K562 (cell line): ENCODE measurements around the gene PRR14. TPM values are rescaled to one million over a fixed set of nuclear protein-coding genes. Genes with fewer than 3 reads are reported as not detected.

Experiments used
- ATAC-seq: fragments of 200-7000 bp; cut with Tn5 transposase; 3 replicates; pipeline ENCODE4 v1.9.1; 2020; ENCODE audit warnings: moderate library complexity
- BruUV-seq: library from RNA; stranded (reverse); fragments of 400-500 nt; replicated peaks from 2 replicates; lab custom pipeline; 2021; lab: Mats Ljungman, UMichigan
- CTCF ChIA-PET: fragments of 300-600 bp; formaldehyde crosslinking; extraction: SDS; loops from one replicate; lab custom pipeline; 2021; ENCODE audit warnings: low intra/inter-chr PET ratio; lab: Yijun Ruan, JAX
- POLR2A ChIA-PET: fragments of 300-600, 350-650 bp; sonication (Branson Sonifier 250); formaldehyde crosslinking; extraction: SDS; loops from one replicate; lab custom pipeline; 2021; ENCODE audit warnings: antibody characterized with exemption, inconsistent platforms; lab: Yijun Ruan, JAX
- DNase-seq, 4 experiments: peaks; one replicate each; pipeline versions ENCODE4 v3.0.0 to v3.0.0-alpha.2; 2011 to 2018; ENCODE audit warnings: low spot score in 3 of 4, mixed read lengths in 3 of 4; ENCODE audit errors: extremely low read depth in 1 of 4
- FAIRE-seq: peaks from 2 replicates; lab custom pipeline; 2011; peaks lifted over from hg19 to GRCh38; lab: Jason Lieb, UNC
- H2AFZ ChIP-seq: 2 replicates; pipeline ENCODE4 v1.6.0; 2011; ENCODE audit warnings: low read depth, low read length, control low read depth, inconsistent platforms
- H3K27ac ChIP-seq: fragments of 200-600 bp; 3 replicates; pipeline ENCODE4 v1.8.0; 2011; ENCODE audit warnings: low read depth, mild to moderate bottlenecking, control low read depth, inconsistent platforms, low read length, moderate library complexity, mixed read lengths; ENCODE audit errors: extremely low read depth
- H3K27me3 ChIP-seq, 2 experiments: fragments of 300-600 bp in 1 of 2; 2 replicates in 1 of 2; 3 replicates in 1 of 2; pipeline versions ENCODE4 v1.6.0 to v1.8.0; 2011; ENCODE audit warnings: inconsistent platforms in 2 of 2, low read length in 2 of 2, mild to moderate bottlenecking in 1 of 2, mixed read lengths in 1 of 2, moderate library complexity in 1 of 2; ENCODE audit not compliant: control insufficient read depth in 2 of 2, insufficient read depth in 2 of 2
- H3K36me3 ChIP-seq: fragments of 300-600 bp; 3 replicates; pipeline ENCODE4 v1.8.0; 2011; ENCODE audit warnings: mild to moderate bottlenecking, low read length, inconsistent platforms; ENCODE audit not compliant: control insufficient read depth, insufficient read depth
- H3K4me1 ChIP-seq, 2 experiments: fragments of 200-600 bp in 1 of 2; replicated peaks in 1 of 2; 2 replicates in 1 of 2; 3 replicates in 1 of 2; pipeline versions ENCODE4 v1.5.1 to v1.8.0; 2011; ENCODE audit warnings: inconsistent platforms in 2 of 2, low read length in 2 of 2, mild to moderate bottlenecking in 1 of 2, mixed read lengths in 1 of 2, moderate library complexity in 1 of 2; ENCODE audit not compliant: control insufficient read depth in 2 of 2, insufficient read depth in 2 of 2
- H3K4me2 ChIP-seq: 2 replicates; pipeline ENCODE4 v1.6.1; 2011; ENCODE audit warnings: low read length, control low read depth, inconsistent platforms, mixed read lengths; ENCODE audit not compliant: insufficient read depth
- H3K4me3 ChIP-seq: fragments of 200-600 bp; sonication (generic), shearing (Covaris generic); 2 replicates; pipeline ENCODE4 v1.5.1; 2016; ENCODE audit warnings: control low read depth, inconsistent platforms
- H3K79me2 ChIP-seq: fragments of 200-600 bp; 3 replicates; pipeline ENCODE4 v1.8.0; 2011; ENCODE audit warnings: low read length, inconsistent platforms; ENCODE audit not compliant: control insufficient read depth, insufficient read depth
- H3K9ac ChIP-seq, 2 experiments: 2 replicates each; pipeline versions ENCODE4 v1.6.0 to v1.6.1; 2011; ENCODE audit warnings: low read depth in 2 of 2, low read length in 2 of 2, control low read depth in 1 of 2, inconsistent platforms in 1 of 2, mild to moderate bottlenecking in 1 of 2, mixed read lengths in 1 of 2; ENCODE audit not compliant: insufficient read depth in 1 of 2
- H3K9me1 ChIP-seq: one replicate; pipeline ENCODE4 v1.6.0; 2011; ENCODE audit warnings: inconsistent platforms, mild to moderate bottlenecking, low read length, moderate library complexity; ENCODE audit not compliant: control insufficient read depth, insufficient read depth
- H3K9me3 ChIP-seq: replicated peaks from 2 replicates; pipeline ENCODE4 v1.5.1; 2011; ENCODE audit warnings: low read depth, low read length, inconsistent platforms; ENCODE audit not compliant: control insufficient read depth, insufficient read depth
- H4K20me1 ChIP-seq: replicated peaks from 2 replicates; pipeline ENCODE4 v1.6.1; 2011; ENCODE audit warnings: low read length, inconsistent platforms, mixed read lengths; ENCODE audit not compliant: control insufficient read depth, insufficient read depth
- CEBPB ChIP-seq: fragments of 450-650 bp; IDR thresholded peaks from 2 replicates; pipeline ENCODE4 v1.6.1; 2016; ENCODE audit warnings: missing genetic modification characterization, missing compliant biosample characterization
- HDGF ChIP-seq: fragments of 450-650 bp; IDR thresholded peaks from 2 replicates; pipeline ENCODE4 v1.6.1; 2016
- TARDBP ChIP-seq: fragments of 450-650 bp; IDR thresholded peaks from 2 replicates; pipeline ENCODE4 v1.6.1; 2016
- U2AF2 ChIP-seq: fragments of 200-400 bp; formaldehyde crosslinking; optimal IDR thresholded peaks from 2 replicates; pipeline ENCODE3; 2017; ENCODE audit warnings: low read depth, mild to moderate bottlenecking, low read length
- WGBS: fragments of 100-300 bp; shearing (Covaris generic); methylation state at CpG from one replicate; pipeline ENCODE4 v1.1.6; 2016; ENCODE audit warnings: low coverage, mixed read lengths; ENCODE audit not compliant: insufficient coverage; ENCODE audit errors: missing lambda C conversion rate; 5-methylcytosine and 5-hydroxymethylcytosine counted together
- in situ Hi-C: fragments of 300-500 bp; cut with MboI; formaldehyde crosslinking; loops from 4 replicates; pipeline ENCODE4 v1.15.0; 2018; ENCODE audit warnings: inconsistent platforms, mixed read lengths
- intact Hi-C: fragments of 100-400 bp; cut with micrococcal nuclease; formaldehyde crosslinking; loops from 2 replicates; pipeline ENCODE4 v1.14.2; 2022
- polyA plus RNA-seq, 8 experiments: library from polyadenylated mRNA; depleted of rRNA in 4 of 8; stranded (reverse) in 5 of 8; unstranded in 3 of 8; fragments of >200 nt; fragmentation: Nextera tagmentation in 2 of 8; fragmentation: Illumina TruSeq in 1 of 8; extraction: Ambion mirVana in 2 of 8; extraction: Trizol in 1 of 8; gene quantifications; 2 replicates each; pipeline versions ENCODE4 v1.2.1 to v1.2.3, GENCODE V29; 2011 to 2014; ENCODE audit warnings: inconsistent platforms in 1 of 8, missing spikeins in 1 of 8
- total RNA-seq, 7 experiments: library from RNA; depleted of rRNA in 6 of 7; stranded (reverse); fragments of >200 nt in 6 of 7; fragmentation: Illumina TruSeq in 2 of 7; extraction: Trizol in 2 of 7; gene quantifications; 2 replicates each; pipeline versions ENCODE4 v1.2.1 to v1.2.3, GENCODE V29; 2011 to 2021; ENCODE audit warnings: low replicate concordance in 1 of 7
- TF ChIP-seq, protein P1 (sequence below): fragments of 450-650 bp; IDR thresholded peaks from 2 replicates; pipeline ENCODE4 v1.6.1; 2016
- TF ChIP-seq, protein P2 (sequence below): fragments of 450-650 bp; IDR thresholded peaks from 2 replicates; pipeline ENCODE4 v1.6.1; 2016; ENCODE audit warnings: mild to moderate bottlenecking

Gene PRR14
- total and polyA plus RNA-seq, 9 of the 15 experiments (the other 6 are each of a cell fraction or from before 2014, with no cell fraction given) = 2.2 to 63.1 (median 11.5) TPM

- WGBS = 46% methylated on average over 3 of the region's 3 CpGs
- Histone ChIP-seq H2AFZ (peak overlapping the region; percentile 77), H4K20me1 (no peaks in the 10 kb centered on the region), H3K9me3 (no peaks in the 10 kb centered on the region), H3K27me3 (no peaks in the 10 kb centered on the region), H3K27ac (peak overlapping the region; percentile 27; the same call in 1 of the 3 replicates), H3K9ac (peak overlapping the region in 1 of 2 experiments; percentile 28; a peak in 1 of 4 replicates), H3K36me3 (no peaks in the 10 kb centered on the region), H3K4me2 (no peak overlapping the region), H3K9me1 (no peaks in the 10 kb centered on the region), H3K4me3 (no peak overlapping the region), H3K79me2 (no peaks in the 10 kb centered on the region), H3K4me1 (peaks cover 10 to 11% of the 10 kb centered on the region in 2 experiments; a peak in 4 of 5 replicates)
- ChIA-PET POLR2A (interaction anchor here (0.5 to 1.5 kb wide), 6 partner anchors 8 to 517 kb away, joined by 3 to 7 read pairs (median 4); partner anchors contain the start of gene FBRS), CTCF (no interaction called here)
- FAIRE-seq (no peak), ATAC-seq (no peak; the same call in 1 of the 3 replicates), DNase-seq (no peak)
- intact Hi-C loops = no loop called here
- in situ Hi-C loops = no loop called here
- BruUV-seq = no TSS peak
- TF ChIP-seq CEBPB = peak; percentile 46; the same call in 1 of the 2 replicates
- no peak for TF ChIP-seq HDGF
- TF ChIP-seq TARDBP = no peak
- TF ChIP-seq, protein P1, sequence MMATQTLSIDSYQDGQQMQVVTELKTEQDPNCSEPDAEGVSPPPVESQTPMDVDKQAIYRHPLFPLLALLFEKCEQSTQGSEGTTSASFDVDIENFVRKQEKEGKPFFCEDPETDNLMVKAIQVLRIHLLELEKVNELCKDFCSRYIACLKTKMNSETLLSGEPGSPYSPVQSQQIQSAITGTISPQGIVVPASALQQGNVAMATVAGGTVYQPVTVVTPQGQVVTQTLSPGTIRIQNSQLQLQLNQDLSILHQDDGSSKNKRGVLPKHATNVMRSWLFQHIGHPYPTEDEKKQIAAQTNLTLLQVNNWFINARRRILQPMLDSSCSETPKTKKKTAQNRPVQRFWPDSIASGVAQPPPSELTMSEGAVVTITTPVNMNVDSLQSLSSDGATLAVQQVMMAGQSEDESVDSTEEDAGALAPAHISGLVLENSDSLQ = no peak
- TF ChIP-seq, protein P2, sequence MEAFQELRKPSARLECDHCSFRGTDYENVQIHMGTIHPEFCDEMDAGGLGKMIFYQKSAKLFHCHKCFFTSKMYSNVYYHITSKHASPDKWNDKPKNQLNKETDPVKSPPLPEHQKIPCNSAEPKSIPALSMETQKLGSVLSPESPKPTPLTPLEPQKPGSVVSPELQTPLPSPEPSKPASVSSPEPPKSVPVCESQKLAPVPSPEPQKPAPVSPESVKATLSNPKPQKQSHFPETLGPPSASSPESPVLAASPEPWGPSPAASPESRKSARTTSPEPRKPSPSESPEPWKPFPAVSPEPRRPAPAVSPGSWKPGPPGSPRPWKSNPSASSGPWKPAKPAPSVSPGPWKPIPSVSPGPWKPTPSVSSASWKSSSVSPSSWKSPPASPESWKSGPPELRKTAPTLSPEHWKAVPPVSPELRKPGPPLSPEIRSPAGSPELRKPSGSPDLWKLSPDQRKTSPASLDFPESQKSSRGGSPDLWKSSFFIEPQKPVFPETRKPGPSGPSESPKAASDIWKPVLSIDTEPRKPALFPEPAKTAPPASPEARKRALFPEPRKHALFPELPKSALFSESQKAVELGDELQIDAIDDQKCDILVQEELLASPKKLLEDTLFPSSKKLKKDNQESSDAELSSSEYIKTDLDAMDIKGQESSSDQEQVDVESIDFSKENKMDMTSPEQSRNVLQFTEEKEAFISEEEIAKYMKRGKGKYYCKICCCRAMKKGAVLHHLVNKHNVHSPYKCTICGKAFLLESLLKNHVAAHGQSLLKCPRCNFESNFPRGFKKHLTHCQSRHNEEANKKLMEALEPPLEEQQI = no peak
- TF ChIP-seq U2AF2 = no peak
These were observed 27.8 kb downstream of the PRR14 start for GRCh38 chr16:30678586-30678970.
